EL (cell line): Measurements from ENCODE around the gene C1orf94.

Source experiments
- DNase-seq: peaks from one replicate; pipeline ENCODE4 v3.0.0-alpha.2; 2016

Gene C1orf94

DNA sequence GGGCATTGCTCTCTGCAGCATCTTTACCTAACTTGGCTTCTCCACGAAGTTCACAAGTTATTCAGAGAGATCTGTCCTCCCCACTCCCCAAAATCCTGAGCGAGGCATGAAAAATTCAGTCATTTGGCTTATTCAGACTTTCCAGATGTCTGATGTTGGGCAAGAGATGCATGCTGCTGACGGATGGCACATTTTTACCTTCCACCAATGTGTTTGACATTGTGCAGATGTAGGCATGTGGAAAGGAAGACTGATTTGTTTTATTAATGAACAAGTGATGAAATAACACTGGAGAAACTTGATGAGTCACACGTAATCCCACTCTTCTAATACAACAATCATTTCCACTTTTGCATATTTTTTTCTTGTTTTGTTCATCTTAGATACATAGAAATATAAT is 86.7 kb downstream of the C1orf94 start:
- DNase-seq = no peak

DNA sequence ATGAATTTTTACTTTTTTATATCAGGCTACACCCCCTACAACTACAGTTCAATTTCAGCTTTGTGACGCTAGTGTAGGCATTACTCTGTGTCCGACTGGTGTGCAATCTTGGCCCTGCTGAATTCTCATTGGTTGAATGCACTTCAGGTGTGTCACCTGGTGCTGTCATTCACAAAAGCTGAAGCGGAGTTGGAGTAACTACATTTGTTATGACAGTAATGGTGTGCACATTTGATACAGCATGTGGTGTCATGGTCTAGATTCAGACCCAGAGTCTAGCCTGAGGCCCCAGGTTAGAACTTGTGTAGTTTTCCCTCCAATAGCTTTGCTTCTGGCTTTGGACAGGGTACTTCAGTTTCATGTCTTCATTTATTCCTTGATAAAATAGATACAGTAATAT is 88.7 kb downstream of the C1orf94 start:
- DNase-seq = no peak

DNA sequence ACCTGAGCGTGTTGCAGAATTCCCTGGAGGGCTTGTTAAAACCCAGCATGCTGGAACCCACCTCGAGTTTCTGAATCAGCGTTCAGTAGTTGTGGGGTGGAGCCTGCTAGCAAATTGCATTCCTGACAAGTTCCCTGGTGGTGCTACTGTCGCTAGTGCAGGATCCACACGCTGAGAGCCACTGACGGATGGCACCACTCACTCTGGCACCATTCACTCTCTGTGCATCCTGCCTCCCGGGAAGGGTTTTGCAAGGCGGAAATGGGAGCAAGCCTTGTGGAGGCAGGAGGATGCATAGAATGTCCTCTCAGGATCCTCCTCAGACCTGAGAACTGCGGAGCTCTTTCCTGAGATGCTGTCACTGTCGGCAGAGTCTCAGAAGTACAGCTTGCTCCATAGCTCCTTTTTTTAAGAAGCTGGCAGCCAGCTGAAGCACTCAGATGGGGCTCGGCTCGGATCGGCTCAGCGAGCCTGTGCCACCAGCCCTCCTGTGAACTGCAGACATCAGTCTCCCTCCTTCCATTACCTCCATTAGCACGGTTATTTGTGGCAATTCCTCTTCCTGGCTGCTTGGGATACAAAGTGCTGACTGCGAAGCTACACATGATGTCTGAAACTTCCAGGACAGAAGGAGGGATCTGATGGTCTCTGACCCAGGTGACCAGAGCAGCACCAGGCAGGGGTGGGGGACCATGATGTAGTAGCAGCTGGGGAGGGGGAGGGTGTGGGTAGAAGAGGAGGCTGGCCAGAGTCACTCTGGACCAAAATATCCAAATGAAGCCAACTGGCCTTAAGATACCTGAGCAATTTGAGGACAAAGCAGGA is 89.6 kb downstream of the C1orf94 start:
- DNase-seq = no peak

GRCh38 chr1:34267326-34267725 is 90.6 kb downstream of the C1orf94 start:
- DNase-seq = no peak

GRCh38 chr1:34268311-34268954 is 91.7 kb downstream of the C1orf94 start:
- DNase-seq = peak; percentile 53
